Brain microvascular endothelial cell (primary cell): Measurements from ENCODE around the gene LDB3.

ENCODE experiments used
- DNase-seq: peaks from one replicate; pipeline ENCODE4 v3.0.0-alpha.2; 2020
- H3K27ac ChIP-seq: fragments of 250-450 bp; sonication (Bioruptor Pico); 2 replicates; pipeline ENCODE4 v1.5.1; 2020; ENCODE audit warnings: mild to moderate bottlenecking, moderate library complexity
- H3K27me3 ChIP-seq: fragments of 250-450 bp; sonication (Bioruptor Pico); replicated peaks from 2 replicates; pipeline ENCODE4 v1.5.1; 2020; ENCODE audit warnings: mild to moderate bottlenecking
- H3K36me3 ChIP-seq: fragments of 250-450 bp; sonication (Bioruptor Pico); replicated peaks from 2 replicates; pipeline ENCODE4 v1.5.1; 2020; ENCODE audit warnings: mild to moderate bottlenecking
- H3K4me3 ChIP-seq: 2 replicates; pipeline ENCODE4 v1.5.1; 2011; ENCODE audit warnings: low read depth, mild to moderate bottlenecking, control low read depth, low read length, moderate library complexity
- in situ Hi-C: cut with HindIII; loops from 2 replicates; pipeline ENCODE4 v1.10.0; 2017; ENCODE audit warnings: low sequenced_read_pairs, low pct_ligation_motif_present
- TF ChIP-seq, protein P1 (sequence below): IDR thresholded peaks from 2 replicates; pipeline ENCODE4 v1.5.1; 2011; ENCODE audit warnings: low read depth, mild to moderate bottlenecking, moderate library complexity, low read length, control low read depth, inconsistent platforms; ENCODE audit errors: missing control alignments

The LDB3 gene

DNA sequence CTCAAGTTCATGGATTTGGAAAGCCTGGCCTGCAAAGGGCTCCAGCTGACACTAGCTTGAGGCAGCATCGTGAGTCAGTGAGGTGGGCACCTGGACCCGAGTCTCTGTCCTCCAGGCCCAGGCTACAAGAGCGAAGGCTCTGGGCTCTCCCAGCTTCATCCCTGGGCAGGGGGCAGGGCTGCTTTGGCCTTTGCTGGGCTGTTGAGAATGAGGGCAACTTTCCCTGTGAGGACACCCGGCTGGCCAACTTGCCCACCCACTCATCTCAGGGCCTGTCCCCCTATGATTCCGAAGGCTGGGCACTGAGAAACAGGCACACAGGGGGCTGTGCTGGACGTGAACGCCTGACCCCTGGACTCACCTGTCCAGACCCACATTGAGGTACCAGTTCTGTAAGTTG lies 24.4 kb downstream of the LDB3 start:
- Histone ChIP-seq H3K36me3 (no peaks in the 10 kb centered on the region), H3K27ac (no peak overlapping the region), H3K4me3 (no peak overlapping the region), H3K27me3 (no peaks in the 10 kb centered on the region)
- DNase-seq = no peak
- TF ChIP-seq, protein P1, sequence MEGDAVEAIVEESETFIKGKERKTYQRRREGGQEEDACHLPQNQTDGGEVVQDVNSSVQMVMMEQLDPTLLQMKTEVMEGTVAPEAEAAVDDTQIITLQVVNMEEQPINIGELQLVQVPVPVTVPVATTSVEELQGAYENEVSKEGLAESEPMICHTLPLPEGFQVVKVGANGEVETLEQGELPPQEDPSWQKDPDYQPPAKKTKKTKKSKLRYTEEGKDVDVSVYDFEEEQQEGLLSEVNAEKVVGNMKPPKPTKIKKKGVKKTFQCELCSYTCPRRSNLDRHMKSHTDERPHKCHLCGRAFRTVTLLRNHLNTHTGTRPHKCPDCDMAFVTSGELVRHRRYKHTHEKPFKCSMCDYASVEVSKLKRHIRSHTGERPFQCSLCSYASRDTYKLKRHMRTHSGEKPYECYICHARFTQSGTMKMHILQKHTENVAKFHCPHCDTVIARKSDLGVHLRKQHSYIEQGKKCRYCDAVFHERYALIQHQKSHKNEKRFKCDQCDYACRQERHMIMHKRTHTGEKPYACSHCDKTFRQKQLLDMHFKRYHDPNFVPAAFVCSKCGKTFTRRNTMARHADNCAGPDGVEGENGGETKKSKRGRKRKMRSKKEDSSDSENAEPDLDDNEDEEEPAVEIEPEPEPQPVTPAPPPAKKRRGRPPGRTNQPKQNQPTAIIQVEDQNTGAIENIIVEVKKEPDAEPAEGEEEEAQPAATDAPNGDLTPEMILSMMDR = no peak
- in situ Hi-C loops = no loop called here

- no peaks in the 10 kb centered on the region for H3K27me3 ChIP-seq
- in situ Hi-C loops = no loop called here
- no peak overlapping the region for H3K4me3 ChIP-seq
- H3K27ac ChIP-seq = no peak overlapping the region
- no peaks in the 10 kb centered on the region for H3K36me3 ChIP-seq
- TF ChIP-seq, protein P1 = no peak
- no peak for DNase-seq
These were observed 25.0 kb downstream of the LDB3 start for GRCh38 chr10:86693275-86693674.

GRCh38 chr10:86693721-86694369 lies 25.5 kb downstream of the LDB3 start:
- Histone ChIP-seq H3K27ac (no peak overlapping the region), H3K27me3 (no peaks in the 10 kb centered on the region), H3K4me3 (no peak overlapping the region), H3K36me3 (no peaks in the 10 kb centered on the region)
- TF ChIP-seq, protein P1 = peak; percentile 89
- in situ Hi-C loops = no loop called here
- DNase-seq = peak; percentile 41

DNA sequence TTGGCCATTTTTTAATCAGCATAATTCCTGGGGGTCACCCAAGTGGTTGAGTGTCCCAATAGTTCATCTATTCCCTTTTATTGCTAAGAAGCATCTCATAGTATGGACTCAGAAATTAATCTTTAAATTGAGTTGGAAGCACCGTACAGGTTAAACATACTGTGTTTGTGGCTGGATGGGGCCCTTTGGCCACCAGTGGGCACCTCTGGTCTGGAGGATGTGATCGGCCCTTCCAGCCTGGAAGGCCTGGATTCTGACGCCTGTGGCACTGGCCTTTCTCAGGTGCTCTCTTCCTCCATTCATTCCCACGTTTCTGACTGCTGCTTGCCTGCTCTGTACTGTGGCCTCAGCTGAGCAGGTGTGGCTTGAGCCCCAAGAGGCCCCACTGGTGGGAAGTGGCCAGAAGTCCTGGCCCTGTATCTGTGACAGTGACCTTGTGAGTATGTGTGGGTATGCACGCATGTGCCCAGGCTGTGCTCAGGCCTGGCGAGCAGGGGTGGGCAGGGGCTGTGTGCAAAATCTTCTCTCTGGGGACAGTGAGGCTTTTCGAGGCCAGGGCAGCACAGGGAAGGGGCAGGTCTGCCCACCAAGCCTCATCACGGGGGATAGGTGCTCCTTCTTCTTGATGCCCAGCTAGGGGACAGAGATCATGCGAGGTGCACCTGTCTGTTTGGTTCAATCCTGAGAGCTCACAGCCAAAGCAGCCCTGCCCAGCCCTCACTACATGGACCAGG lies 30.1 kb downstream of the LDB3 start:
- in situ Hi-C loops = no loop called here

GRCh38 chr10:86699125-86699524 lies 30.8 kb downstream of the LDB3 start:
- Histone ChIP-seq H3K36me3 (no peaks in the 10 kb centered on the region), H3K4me3 (no peak overlapping the region), H3K27ac (no peak overlapping the region), H3K27me3 (no peaks in the 10 kb centered on the region)
- no peak for DNase-seq
- TF ChIP-seq, protein P1 = no peak
- in situ Hi-C loops = no loop called here

More for the DNA sequence above, 30.1 kb downstream of the LDB3 start:
- H3K27ac ChIP-seq = no peak overlapping the region
- H3K36me3 ChIP-seq = no peaks in the 10 kb centered on the region
- TF ChIP-seq, protein P1 = peak; percentile 24
- no peaks in the 10 kb centered on the region for H3K27me3 ChIP-seq
- DNase-seq = no peak
- H3K4me3 ChIP-seq = no peak overlapping the region
